Esophagus muscularis mucosa (tissue), 4 donors: ENCODE data around the gene BMPR1B. TPM values are rescaled to one million over a fixed set of nuclear protein-coding genes. Genes with fewer than 3 reads are reported as not detected.

ENCODE experiments used
- DNase-seq: peaks from one replicate; pipeline ENCODE4 v3.0.0-alpha.2; 2017; ENCODE audit errors: extremely low spot score
- H3K27ac ChIP-seq, 4 donors: fragments of 200-600 bp; sonication (generic); replicated peaks in 1 of 4; 1 replicate in 3 of 4; 2 replicates in 1 of 4; pipeline ENCODE4 v1.5.1; 2016 to 2019; ENCODE audit warnings: mild to moderate bottlenecking in 1 of 4
- H3K27me3 ChIP-seq, 4 donors: fragments of 200-600 bp; sonication (generic); one replicate each; pipeline versions ENCODE4 v1.5.1 to v1.6.0; 2016 to 2019
- H3K36me3 ChIP-seq, 4 donors: fragments of 200-600 bp; sonication (generic); one replicate each; pipeline ENCODE4 v1.5.1; 2016 to 2019
- H3K4me1 ChIP-seq, 4 donors: fragments of 200-600 bp; sonication (generic); one replicate each; pipeline ENCODE4 v1.5.1; 2016 to 2019
- H3K4me3 ChIP-seq, 4 donors: fragments of 200-600 bp; sonication (generic); 1 replicate in 2 of 4; 2 replicates in 2 of 4; pipeline ENCODE4 v1.5.1; 2016 to 2019; ENCODE audit warnings: mild to moderate bottlenecking in 4 of 4, moderate library complexity in 1 of 4
- H3K9me3 ChIP-seq, 4 donors: fragments of 200-600 bp; sonication (generic); 1 replicate in 3 of 4; 2 replicates in 1 of 4; pipeline ENCODE4 v1.5.1; 2016 to 2019
- EP300 ChIP-seq: sonication (generic); formaldehyde crosslinking; IDR thresholded peaks from one replicate; pipeline ENCODE4 v1.6.1; 2017; ENCODE audit warnings: antibody characterized with exemption
- POLR2A ChIP-seq: fragments of 450-650 bp; IDR thresholded peaks from one replicate; pipeline ENCODE4 v1.6.1; 2017; ENCODE audit warnings: antibody characterized with exemption, moderate library complexity, mild to moderate bottlenecking, low read depth
- POLR2AphosphoS5 ChIP-seq, 2 donors: sonication (generic); formaldehyde crosslinking; IDR thresholded peaks; one replicate each; pipeline ENCODE4 v1.6.1; 2017; ENCODE audit warnings: antibody characterized with exemption in 2 of 2
- WGBS: methylation state at CpG from one replicate; pipeline ENCODE4 v1.1.5; 2018; 5-methylcytosine and 5-hydroxymethylcytosine counted together
- intact Hi-C: fragments of 100-400 bp; cut with DNase I; formaldehyde crosslinking; loops from one replicate; pipeline ENCODE4 v1.15.1; 2023
- total RNA-seq, 4 donors: library from RNA; depleted of rRNA; stranded (reverse); fragments of >200 nt; gene quantifications; one replicate each; pipeline versions ENCODE4 v1.1.0 to v1.2.1, GENCODE V29; 2016
- TF ChIP-seq, protein P1 (sequence below), 3 experiments: fragments of 200-600 bp in 2 of 3; fragments of 450-650 bp in 1 of 3; sonication (generic) in 2 of 3; IDR thresholded peaks; one replicate each; pipeline ENCODE4 v1.5.1; 2017 to 2019; ENCODE audit warnings: antibody characterized with exemption in 3 of 3, mild to moderate bottlenecking in 2 of 3, moderate library complexity in 1 of 3

Gene BMPR1B
- total RNA-seq, 4 donors from 2014 or later = 11.3 to 22.0 (median 17.6) TPM

DNA sequence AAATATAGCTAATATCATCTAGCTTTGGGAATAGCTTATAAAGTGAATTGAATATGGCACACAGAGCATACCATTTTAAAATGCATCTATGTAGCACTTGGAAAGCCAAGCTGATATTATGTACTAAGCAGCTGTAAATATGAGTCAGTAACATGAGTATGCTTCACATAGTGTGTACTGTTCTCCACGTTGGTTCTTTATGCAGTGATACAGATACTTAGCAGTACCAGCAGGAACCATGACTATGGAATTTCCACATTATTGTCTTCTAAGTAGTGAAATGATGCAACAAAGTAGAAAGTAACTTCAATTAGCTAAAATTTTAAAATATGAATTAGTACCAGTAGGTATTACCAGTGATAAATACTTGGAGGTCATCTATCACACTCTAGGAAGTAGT lies 320.1 kb downstream of the BMPR1B start:
- H3K9me3 ChIP-seq = no peaks in the 10 kb centered on the region
- H3K36me3 ChIP-seq = no peaks in the 10 kb centered on the region
- no peak for TF ChIP-seq POLR2A
- TF ChIP-seq EP300 = no peak
- no peak for TF ChIP-seq POLR2AphosphoS5 (IDR thresholded peaks at IDR 0.05)
- TF ChIP-seq, protein P1, sequence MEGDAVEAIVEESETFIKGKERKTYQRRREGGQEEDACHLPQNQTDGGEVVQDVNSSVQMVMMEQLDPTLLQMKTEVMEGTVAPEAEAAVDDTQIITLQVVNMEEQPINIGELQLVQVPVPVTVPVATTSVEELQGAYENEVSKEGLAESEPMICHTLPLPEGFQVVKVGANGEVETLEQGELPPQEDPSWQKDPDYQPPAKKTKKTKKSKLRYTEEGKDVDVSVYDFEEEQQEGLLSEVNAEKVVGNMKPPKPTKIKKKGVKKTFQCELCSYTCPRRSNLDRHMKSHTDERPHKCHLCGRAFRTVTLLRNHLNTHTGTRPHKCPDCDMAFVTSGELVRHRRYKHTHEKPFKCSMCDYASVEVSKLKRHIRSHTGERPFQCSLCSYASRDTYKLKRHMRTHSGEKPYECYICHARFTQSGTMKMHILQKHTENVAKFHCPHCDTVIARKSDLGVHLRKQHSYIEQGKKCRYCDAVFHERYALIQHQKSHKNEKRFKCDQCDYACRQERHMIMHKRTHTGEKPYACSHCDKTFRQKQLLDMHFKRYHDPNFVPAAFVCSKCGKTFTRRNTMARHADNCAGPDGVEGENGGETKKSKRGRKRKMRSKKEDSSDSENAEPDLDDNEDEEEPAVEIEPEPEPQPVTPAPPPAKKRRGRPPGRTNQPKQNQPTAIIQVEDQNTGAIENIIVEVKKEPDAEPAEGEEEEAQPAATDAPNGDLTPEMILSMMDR (IDR thresholded peaks at IDR 0.05) = no peak
- no peaks in the 10 kb centered on the region for H3K4me1 ChIP-seq
- no peak overlapping the region for H3K4me3 ChIP-seq
- DNase-seq = no peak
- no peak overlapping the region for H3K27ac ChIP-seq
- WGBS = 89% methylated on average over 1 of the region's 1 CpG
- no peaks in the 10 kb centered on the region for H3K27me3 ChIP-seq
- intact Hi-C loops = no loop called here

DNA sequence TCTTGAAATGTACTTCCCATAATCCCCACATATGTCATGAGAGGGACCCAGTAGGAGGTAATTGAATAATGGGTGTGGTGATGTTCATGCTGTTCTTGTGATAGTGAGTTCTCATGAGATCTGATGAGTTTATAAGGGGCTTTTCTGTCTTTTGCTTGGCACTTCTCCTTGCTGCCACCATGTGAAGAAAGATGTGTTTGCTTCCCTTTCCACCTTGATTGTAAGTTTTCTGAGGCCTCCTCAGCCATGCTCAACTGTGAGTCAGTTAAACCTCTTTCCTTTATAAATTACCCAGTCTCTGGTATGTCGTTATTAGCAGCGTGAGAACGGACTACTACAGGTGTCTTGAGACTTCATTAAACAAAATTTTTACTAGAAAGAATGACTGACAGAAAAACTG lies 323.2 kb downstream of the BMPR1B start:
- Histone ChIP-seq H3K36me3 (no peaks in the 10 kb centered on the region), H3K9me3 (no peaks in the 10 kb centered on the region), H3K4me3 (no peak overlapping the region), H3K4me1 (no peaks in the 10 kb centered on the region), H3K27ac (no peak overlapping the region), H3K27me3 (no peaks in the 10 kb centered on the region)
- DNase-seq = no peak
- TF ChIP-seq, protein P1 (IDR thresholded peaks at IDR 0.05) = no peak
- no peak for TF ChIP-seq EP300
- TF ChIP-seq POLR2AphosphoS5 (IDR thresholded peaks at IDR 0.05) = no peak
- TF ChIP-seq POLR2A = no peak
- WGBS = 91% methylated on average over 3 of the region's 3 CpGs
- intact Hi-C loops = no loop called here

DNA sequence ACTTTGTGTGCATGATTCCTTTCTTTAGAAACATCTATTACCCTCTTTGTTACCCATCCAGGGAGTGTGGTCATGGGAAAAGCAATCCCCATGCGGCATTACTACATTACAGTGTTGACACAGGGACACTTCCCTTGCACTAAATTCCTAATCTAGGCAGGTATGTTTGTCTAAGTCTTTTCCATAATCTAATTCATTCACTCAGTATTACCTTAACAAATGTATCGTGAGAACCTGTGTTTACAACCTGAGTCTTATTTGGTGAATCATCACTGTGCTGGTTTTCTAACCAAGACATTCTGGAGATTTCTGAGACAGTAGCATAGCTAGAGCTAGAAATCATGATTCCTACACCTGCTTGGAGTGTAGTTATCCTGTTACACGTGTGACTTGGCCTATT lies 326.8 kb downstream of the BMPR1B start:
- DNase-seq = no peak
- no peak for TF ChIP-seq POLR2A
- peaks cover 0 to 15% (median 9%) of the 10 kb centered on the region in 4 donors for H3K4me1 ChIP-seq
- no peak overlapping the region for H3K4me3 ChIP-seq
- intact Hi-C loops = no loop called here
- H3K9me3 ChIP-seq = no peaks in the 10 kb centered on the region
- no peak overlapping the region for H3K27ac ChIP-seq
- no peaks in the 10 kb centered on the region for H3K36me3 ChIP-seq
- H3K27me3 ChIP-seq = no peaks in the 10 kb centered on the region
- 94% methylated on average over 3 of the region's 3 CpGs for WGBS

DNA sequence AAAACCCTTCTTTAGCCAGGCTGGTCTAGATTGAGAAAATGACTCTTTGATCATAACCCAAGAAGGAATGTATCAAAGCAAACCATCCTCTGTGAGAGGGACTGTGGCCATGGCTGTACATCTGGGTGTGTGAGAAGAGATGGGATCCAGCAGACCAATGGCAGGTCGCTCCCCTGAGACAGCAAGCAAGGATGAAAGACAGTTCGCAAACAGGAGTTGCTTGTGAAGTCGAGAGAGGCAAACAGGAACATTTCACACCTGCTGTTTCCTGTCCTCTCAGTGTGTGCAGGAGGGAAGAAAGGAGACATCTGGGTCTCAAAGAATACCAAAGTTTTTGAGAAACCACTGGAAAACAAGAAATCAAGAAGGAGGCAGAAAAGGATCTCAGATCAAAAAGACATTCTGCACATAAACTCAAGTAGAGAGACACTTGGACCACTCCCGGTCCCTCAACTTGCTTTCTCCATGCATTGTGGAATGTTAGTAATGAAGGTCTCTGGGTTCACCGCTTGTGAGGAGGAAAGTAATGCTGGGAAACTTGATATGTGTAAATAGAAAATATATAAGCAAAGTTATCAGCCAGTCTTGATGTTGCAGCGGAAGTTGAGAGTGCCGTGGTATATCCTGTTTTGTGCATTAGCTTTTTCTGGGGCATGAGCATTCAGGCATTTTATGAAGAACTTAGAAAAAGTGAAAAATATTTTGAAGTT lies 327.5 kb downstream of the BMPR1B start:
- DNase-seq = no peak
- Histone ChIP-seq H3K36me3 (no peaks in the 10 kb centered on the region), H3K4me1 (peaks cover 0 to 15% (median 10%) of the 10 kb centered on the region in 4 donors), H3K27ac (no peak overlapping the region), H3K4me3 (no peak overlapping the region), H3K9me3 (no peaks in the 10 kb centered on the region), H3K27me3 (no peaks in the 10 kb centered on the region)
- 67% methylated on average over 7 of the region's 7 CpGs for WGBS
- intact Hi-C loops = no loop called here
- TF ChIP-seq, protein P1 (IDR thresholded peaks at IDR 0.05) = no peak
- TF ChIP-seq EP300 (no peak), POLR2A (no peak), POLR2AphosphoS5 (IDR thresholded peaks at IDR 0.05) (no peak)

DNA sequence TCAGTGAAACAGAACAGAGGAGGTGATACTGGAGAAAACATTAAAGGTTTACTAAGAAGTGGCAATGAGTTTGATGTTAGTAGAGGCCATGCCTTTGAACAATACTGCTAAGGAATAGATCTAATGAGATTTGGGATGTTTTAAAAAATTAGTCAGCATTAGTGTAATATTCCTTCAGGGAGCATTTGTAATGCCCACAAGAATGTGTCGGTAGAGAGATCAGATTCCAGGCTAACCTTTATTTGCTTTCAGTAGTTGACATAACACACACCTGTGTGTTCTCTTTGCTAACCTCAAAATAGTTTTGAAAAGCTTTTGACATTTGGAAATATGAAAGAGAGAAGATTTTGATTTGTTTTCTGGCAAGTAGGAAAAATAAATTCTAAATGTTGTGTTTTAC lies 328.8 kb downstream of the BMPR1B start:
- 88% methylated on average over 1 of the region's 1 CpG for WGBS
- peaks cover 0 to 20% (median 14%) of the 10 kb centered on the region in 4 donors for H3K4me1 ChIP-seq
- H3K36me3 ChIP-seq = no peaks in the 10 kb centered on the region
- no peak overlapping the region for H3K4me3 ChIP-seq
- intact Hi-C loops = no loop called here
- H3K9me3 ChIP-seq = no peaks in the 10 kb centered on the region
- TF ChIP-seq, protein P1 (IDR thresholded peaks at IDR 0.05) = no peak
- TF ChIP-seq POLR2AphosphoS5 (IDR thresholded peaks at IDR 0.05) (no peak), POLR2A (no peak), EP300 (no peak)
- no peak for DNase-seq
- H3K27ac ChIP-seq = no peak overlapping the region
- no peaks in the 10 kb centered on the region for H3K27me3 ChIP-seq
